Measurements from ENCODE around the gene NUBP2.

Gene NUBP2

DNA sequence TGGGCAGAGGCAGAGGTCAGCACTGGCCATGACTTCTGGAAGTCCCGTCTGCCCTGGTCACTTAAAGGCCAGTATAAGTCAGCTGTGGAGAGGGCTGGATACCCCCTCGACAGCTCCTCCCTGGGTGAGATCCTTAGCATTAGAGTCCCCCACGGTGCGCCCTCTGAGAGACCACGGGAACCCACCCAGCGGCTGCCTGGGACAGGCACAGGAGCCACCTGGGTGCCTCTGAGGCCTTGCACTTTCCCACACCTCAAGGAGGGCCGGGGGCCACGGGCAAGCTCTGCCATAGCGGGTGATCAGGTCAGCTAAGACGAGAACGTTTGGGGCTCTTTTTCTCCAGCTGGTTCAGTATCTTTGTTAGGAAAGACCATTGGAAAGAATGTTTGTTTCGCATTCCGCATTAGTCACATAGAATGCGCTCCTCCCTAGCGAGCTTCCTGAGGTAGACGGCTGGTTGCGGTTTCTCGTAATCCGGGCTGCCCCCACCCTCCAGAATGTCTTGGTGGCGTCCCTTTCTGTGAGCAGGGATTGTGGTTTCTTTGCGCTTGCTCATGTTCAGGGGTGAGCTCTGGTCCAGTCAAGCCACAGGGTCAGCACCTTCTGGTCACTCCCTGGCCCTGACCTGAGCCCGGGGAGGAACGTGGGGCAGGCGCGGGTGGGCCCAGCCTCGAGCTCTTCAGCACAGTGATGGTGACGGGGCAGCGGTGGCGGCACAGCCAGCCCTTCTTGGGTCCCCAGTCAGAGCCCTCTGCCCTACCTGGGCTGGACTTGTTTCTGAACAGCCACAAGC lies 36.7 kb upstream of the NUBP2 start:
- Histone ChIP-seq H3K4me1 (ENCODE audit: insufficient read depth, low read length) (no peaks in the 10 kb centered on the region), H3K9ac (ENCODE audit: low read length) (no peak overlapping the region), H3K27me3 (ENCODE audit: control insufficient read depth in 1 of 2, insufficient read depth in 2 of 2, low read length in 2 of 2) (no peaks in the 10 kb centered on the region), H3K27ac (ENCODE audit: low read depth, low read length) (no peak overlapping the region), H3K36me3 (ENCODE audit: insufficient read depth, low read length) (peaks cover 49% of the 10 kb centered on the region), H3K9me3 (ENCODE audit: low read length) (no peaks in the 10 kb centered on the region), H3K4me3 (ENCODE audit: low read depth in 1 of 2, low read length in 2 of 2) (no peak overlapping the region)

DNA sequence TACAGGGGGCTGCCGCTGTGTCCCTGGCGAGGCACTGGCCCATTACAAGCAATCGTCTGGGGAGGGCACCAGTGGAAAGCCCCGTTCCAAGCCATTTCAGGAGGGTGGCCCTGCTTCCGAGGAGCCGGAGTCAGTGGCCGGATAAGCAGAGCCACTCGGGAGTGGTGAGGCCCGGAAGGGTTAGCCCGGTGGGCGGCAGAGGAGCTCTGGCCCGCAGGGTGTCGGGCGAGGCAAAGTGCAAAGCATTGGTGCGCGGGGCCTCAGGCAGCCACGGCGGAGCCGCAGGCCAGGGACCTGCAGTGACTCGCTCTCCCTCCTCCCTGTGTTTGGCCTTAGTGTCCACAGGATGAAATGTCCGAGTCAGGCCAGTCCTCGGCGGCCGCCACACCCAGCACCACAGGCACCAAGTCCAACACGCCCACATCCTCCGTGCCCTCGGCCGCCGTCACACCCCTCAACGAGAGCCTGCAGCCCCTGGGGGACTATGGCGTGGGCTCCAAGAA lies 36.0 kb upstream of the NUBP2 start:
- H3K27ac ChIP-seq (ENCODE audit: low read depth, low read length) = no peak overlapping the region
- H3K4me3 ChIP-seq (ENCODE audit: low read depth in 1 of 2, low read length in 2 of 2) = no peak overlapping the region
- peaks cover 54% of the 10 kb centered on the region for H3K36me3 ChIP-seq (ENCODE audit: insufficient read depth, low read length)
- no peaks in the 10 kb centered on the region for H3K4me1 ChIP-seq (ENCODE audit: insufficient read depth, low read length)
- no peak overlapping the region for H3K9ac ChIP-seq (ENCODE audit: low read length)
- no peaks in the 10 kb centered on the region for H3K9me3 ChIP-seq (ENCODE audit: low read length)
- H3K27me3 ChIP-seq (ENCODE audit: control insufficient read depth in 1 of 2, insufficient read depth in 2 of 2, low read length in 2 of 2) = no peaks in the 10 kb centered on the region

DNA sequence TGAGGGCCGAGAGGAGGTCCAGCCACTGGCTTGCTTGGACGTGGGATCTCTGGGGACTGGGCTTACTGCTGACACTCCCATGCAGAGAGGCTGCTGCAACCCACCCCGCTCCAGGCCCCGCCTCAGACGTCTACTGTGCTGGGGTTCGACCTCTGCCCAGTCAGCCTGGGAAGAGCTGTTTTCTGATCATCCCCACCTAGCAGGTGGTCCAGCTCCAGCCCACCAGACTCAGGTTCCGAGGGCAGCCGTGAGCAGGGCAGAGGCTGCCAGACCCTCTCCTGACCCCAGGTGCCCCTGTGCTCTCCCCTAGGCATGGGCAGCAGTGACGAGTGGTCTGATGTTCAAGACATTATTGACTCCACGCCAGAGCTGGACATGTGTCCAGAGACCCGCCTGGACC lies 34.8 kb upstream of the NUBP2 start:
- Histone ChIP-seq H3K36me3 (ENCODE audit: insufficient read depth, low read length) (peaks cover 66% of the 10 kb centered on the region), H3K27ac (ENCODE audit: low read depth, low read length) (no peak overlapping the region), H3K9me3 (ENCODE audit: low read length) (no peaks in the 10 kb centered on the region), H3K9ac (ENCODE audit: low read length) (no peak overlapping the region), H3K27me3 (ENCODE audit: control insufficient read depth in 1 of 2, insufficient read depth in 2 of 2, low read length in 2 of 2) (no peaks in the 10 kb centered on the region), H3K4me1 (ENCODE audit: insufficient read depth, low read length) (no peaks in the 10 kb centered on the region), H3K4me3 (ENCODE audit: low read depth in 1 of 2, low read length in 2 of 2) (no peak overlapping the region)

DNA sequence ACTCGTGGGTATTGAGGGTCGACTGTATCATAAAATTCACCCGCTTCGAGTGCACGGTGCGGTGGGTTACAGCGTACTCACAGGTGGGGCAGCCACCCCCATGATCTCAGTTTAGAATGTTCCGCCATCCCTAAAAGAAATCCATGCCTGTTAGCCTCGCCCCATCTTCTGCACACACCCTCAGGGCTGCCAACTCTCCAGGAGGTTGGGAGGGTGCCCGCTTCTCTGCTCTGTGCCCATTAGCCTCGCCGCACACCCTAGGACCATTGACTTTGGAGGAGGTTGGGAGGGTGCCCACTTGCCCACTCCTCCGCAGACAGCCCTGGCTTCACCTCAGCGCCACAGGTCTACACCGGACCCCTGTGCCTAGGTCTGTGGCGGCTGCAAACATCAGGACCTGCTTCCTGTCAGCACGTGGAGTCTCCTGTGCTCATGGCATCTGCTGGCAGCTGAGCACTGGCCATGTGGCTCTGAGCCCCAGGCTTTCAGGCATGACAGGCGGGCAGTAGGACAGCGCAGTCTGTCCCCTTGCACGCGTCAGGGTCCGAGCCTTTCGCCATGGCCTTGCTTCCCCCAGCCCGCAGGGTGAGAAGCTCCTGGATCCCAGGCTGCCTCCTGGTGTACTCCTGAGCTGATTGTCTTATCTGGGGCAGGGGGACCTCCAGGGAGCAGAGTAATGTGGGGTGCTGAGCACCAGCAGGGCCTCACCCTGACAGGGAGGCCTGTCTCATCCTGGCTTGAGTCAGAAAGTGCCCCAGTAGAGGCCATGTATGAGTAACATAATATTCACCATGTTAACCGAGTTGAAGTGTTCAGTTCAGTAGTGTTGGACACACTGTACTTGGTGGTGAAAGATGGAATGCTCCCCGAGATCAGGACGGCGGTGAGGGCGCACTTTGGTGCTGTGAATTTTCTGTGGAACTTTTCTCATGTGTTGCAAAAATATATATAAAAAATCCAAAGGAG lies 33.3 kb upstream of the NUBP2 start:
- no peaks in the 10 kb centered on the region for H3K9me3 ChIP-seq (ENCODE audit: low read length)
- no peak overlapping the region for H3K27ac ChIP-seq (ENCODE audit: low read depth, low read length)
- no peaks in the 10 kb centered on the region for H3K4me1 ChIP-seq (ENCODE audit: insufficient read depth, low read length)
- peaks cover 54% of the 10 kb centered on the region for H3K36me3 ChIP-seq (ENCODE audit: insufficient read depth, low read length)
- no peaks in the 10 kb centered on the region for H3K27me3 ChIP-seq (ENCODE audit: control insufficient read depth in 1 of 2, insufficient read depth in 2 of 2, low read length in 2 of 2)
- H3K4me3 ChIP-seq (ENCODE audit: low read depth in 1 of 2, low read length in 2 of 2) = no peak overlapping the region
- no peak overlapping the region for H3K9ac ChIP-seq (ENCODE audit: low read length)

DNA sequence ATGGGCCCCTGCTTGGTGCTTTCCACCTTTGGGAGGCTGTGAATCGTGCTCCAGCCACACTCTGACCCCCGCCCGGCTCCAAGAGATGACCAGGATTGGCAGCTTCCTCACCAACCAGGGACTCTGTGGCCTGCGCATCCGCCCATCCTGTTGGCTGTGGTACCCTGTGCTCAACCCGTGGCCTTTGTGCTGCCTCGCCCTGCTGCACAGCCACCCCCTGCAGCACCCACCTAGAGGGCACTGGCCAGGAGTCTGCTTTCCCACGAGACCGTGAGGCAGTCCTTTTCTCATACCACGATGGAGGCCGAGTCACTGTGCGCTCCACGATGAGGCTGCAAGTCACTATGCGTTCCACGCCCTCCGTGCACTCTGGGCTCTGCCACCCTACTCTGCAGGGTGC lies 30.8 kb upstream of the NUBP2 start:
- no peak overlapping the region for H3K9ac ChIP-seq (ENCODE audit: low read length)
- peaks cover 54% of the 10 kb centered on the region for H3K36me3 ChIP-seq (ENCODE audit: insufficient read depth, low read length)
- H3K27ac ChIP-seq (ENCODE audit: low read depth, low read length) = no peak overlapping the region
- no peaks in the 10 kb centered on the region for H3K27me3 ChIP-seq (ENCODE audit: control insufficient read depth in 1 of 2, insufficient read depth in 2 of 2, low read length in 2 of 2)
- no peaks in the 10 kb centered on the region for H3K4me1 ChIP-seq (ENCODE audit: insufficient read depth, low read length)
- no peak overlapping the region for H3K4me3 ChIP-seq (ENCODE audit: low read depth in 1 of 2, low read length in 2 of 2)
- no peaks in the 10 kb centered on the region for H3K9me3 ChIP-seq (ENCODE audit: low read length)

DNA sequence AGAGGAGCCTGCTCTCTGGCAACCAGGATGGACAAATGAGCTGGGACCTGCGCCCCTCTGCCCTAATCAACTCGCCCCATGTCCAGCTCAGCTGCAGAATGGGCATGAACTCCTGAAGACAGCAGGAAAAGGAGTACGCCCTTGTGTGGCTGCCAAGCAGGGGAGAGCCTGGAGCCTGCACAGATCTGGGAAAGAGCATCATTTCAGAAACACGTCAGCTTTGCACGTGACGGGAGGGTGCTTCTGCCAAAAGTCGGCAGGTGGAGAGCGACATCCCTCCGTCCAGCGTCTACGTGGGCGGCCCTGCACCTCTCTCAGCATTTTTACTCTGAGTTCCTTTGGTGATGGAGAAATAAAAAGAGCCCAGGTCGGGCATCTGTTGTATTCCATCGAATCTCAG lies 29.9 kb upstream of the NUBP2 start:
- peaks cover 45% of the 10 kb centered on the region for H3K36me3 ChIP-seq (ENCODE audit: insufficient read depth, low read length)

DNA sequence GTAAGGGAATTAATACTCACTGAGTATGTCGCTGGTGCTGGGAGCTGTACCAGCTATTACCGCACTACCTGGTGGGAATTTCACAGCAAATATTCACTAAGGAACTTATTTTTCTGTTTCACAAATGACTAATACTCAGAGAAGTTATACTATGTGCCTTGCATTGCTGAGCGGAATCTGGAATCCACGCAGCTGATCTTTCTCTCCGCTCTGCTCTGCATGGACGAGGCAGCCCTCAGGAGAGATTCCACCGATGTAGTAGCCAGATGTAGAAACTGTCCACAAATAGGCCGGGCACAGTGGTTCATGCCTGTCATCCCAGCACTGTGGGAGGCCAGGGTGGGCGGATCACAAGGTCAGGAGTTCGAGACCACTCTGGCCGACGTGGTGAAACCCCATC lies 28.6 kb upstream of the NUBP2 start:
- no peaks in the 10 kb centered on the region for H3K4me1 ChIP-seq (ENCODE audit: insufficient read depth, low read length)
- H3K27ac ChIP-seq (ENCODE audit: low read depth, low read length) = no peak overlapping the region
- no peaks in the 10 kb centered on the region for H3K9me3 ChIP-seq (ENCODE audit: low read length)
- H3K4me3 ChIP-seq (ENCODE audit: low read depth in 1 of 2, low read length in 2 of 2) = no peak overlapping the region
- H3K27me3 ChIP-seq (ENCODE audit: control insufficient read depth in 1 of 2, insufficient read depth in 2 of 2, low read length in 2 of 2) = no peaks in the 10 kb centered on the region
- peaks cover 31% of the 10 kb centered on the region for H3K36me3 ChIP-seq (ENCODE audit: insufficient read depth, low read length)
- no peak overlapping the region for H3K9ac ChIP-seq (ENCODE audit: low read length)

More for the DNA sequence above, 29.9 kb upstream of the NUBP2 start:
- Histone ChIP-seq H3K27me3 (ENCODE audit: control insufficient read depth in 1 of 2, insufficient read depth in 2 of 2, low read length in 2 of 2) (no peaks in the 10 kb centered on the region), H3K4me1 (ENCODE audit: insufficient read depth, low read length) (no peaks in the 10 kb centered on the region), H3K27ac (ENCODE audit: low read depth, low read length) (no peak overlapping the region), H3K4me3 (ENCODE audit: low read depth in 1 of 2, low read length in 2 of 2) (no peak overlapping the region), H3K9ac (ENCODE audit: low read length) (no peak overlapping the region), H3K9me3 (ENCODE audit: low read length) (no peaks in the 10 kb centered on the region)

DNA sequence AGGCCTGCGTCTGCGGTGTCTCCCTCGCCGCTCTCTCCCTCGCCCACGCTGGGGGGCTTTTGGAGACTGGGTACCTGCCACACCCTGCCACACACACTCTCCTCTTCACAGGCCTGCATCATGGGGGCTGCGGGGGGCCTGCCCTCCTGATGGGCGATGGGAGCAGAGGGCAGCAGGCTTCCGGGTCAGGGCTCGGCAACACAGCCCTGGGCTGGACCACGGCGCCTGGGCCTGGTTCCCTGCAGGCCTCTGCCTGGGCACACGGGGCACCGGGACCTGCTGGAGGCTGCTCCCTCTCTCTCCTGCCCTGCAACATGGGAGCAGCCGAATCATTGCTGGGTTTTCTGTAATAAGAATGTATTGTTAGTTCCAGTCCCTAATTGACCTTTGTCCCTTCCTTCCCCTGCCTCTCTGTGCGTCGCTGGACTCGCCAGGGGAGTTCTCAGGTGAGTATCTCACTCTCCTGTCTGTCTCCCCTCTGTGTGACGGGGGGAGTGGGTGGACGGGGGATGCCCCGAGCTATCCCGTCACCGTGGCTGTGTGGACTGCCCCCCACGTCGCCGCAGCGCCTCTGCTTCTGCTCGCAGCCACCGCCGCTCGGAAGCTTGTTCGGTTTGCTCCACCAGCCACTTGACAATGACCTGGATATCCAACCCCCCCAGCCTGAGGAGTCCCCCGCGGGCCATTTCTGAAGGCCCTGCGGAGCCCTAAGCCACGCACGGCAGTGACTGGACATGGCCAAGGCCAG lies 24.9 kb upstream of the NUBP2 start:
- Histone ChIP-seq H3K9ac (ENCODE audit: low read length) (no peak overlapping the region), H3K4me3 (ENCODE audit: low read depth in 1 of 2, low read length in 2 of 2) (no peak overlapping the region), H3K4me1 (ENCODE audit: insufficient read depth, low read length) (no peaks in the 10 kb centered on the region), H3K27me3 (ENCODE audit: control insufficient read depth in 1 of 2, insufficient read depth in 2 of 2, low read length in 2 of 2) (no peaks in the 10 kb centered on the region), H3K9me3 (ENCODE audit: low read length) (no peaks in the 10 kb centered on the region), H3K36me3 (ENCODE audit: insufficient read depth, low read length) (peaks cover 39% of the 10 kb centered on the region), H3K27ac (ENCODE audit: low read depth, low read length) (no peak overlapping the region)

DNA sequence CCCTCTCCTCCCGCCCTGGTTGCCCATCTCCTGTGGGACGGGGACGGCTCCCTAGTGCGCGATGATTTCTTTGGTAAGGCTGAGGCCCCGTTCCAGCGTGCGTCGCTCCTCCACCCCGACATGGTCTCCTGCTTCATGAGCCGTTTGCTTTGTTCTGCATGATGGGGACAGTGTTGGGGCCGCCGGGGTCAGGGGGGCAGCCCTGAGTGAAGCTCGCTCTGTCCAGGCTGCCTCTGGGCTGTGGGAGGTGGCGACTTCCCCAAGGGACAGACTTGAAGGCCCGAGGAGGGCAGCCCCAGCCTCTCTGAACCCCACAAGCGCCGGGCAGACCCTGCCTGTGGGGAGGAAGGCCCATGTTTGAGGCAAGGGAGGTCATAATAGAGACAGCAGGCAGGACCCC lies 23.8 kb upstream of the NUBP2 start:
- H3K27ac ChIP-seq (ENCODE audit: low read depth, low read length) = no peak overlapping the region
- H3K27me3 ChIP-seq (ENCODE audit: control insufficient read depth in 1 of 2, insufficient read depth in 2 of 2, low read length in 2 of 2) = no peaks in the 10 kb centered on the region
- H3K36me3 ChIP-seq (ENCODE audit: insufficient read depth, low read length) = peaks cover 37% of the 10 kb centered on the region
- no peak overlapping the region for H3K4me3 ChIP-seq (ENCODE audit: low read depth in 1 of 2, low read length in 2 of 2)
- H3K4me1 ChIP-seq (ENCODE audit: insufficient read depth, low read length) = no peaks in the 10 kb centered on the region
- H3K9ac ChIP-seq (ENCODE audit: low read length) = no peak overlapping the region
- H3K9me3 ChIP-seq (ENCODE audit: low read length) = no peaks in the 10 kb centered on the region

DNA sequence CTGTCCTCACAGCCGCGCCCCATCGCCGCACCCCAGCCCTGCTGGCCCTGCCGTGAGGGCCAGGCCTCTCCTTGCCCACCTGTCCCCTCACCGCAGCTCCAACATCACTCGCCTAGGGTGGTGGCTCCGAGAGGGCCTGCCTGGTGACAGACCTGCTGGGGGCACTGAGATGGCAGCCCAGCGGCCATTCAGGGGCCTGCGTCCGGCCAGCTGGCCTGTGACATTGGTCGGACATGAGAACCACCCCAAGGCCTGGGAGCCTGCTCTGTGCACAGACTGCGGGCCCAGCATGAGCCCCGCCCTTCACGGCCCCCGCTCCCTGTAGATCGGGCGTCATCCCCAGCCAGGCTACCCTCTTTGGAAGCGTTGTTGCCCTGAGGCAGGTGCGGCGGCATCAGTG lies 23.2 kb upstream of the NUBP2 start:
- Histone ChIP-seq H3K27ac (ENCODE audit: low read depth, low read length) (no peak overlapping the region), H3K9me3 (ENCODE audit: low read length) (no peaks in the 10 kb centered on the region), H3K36me3 (ENCODE audit: insufficient read depth, low read length) (peaks cover 41% of the 10 kb centered on the region), H3K9ac (ENCODE audit: low read length) (no peak overlapping the region), H3K27me3 (ENCODE audit: control insufficient read depth in 1 of 2, insufficient read depth in 2 of 2, low read length in 2 of 2) (no peaks in the 10 kb centered on the region), H3K4me3 (ENCODE audit: low read depth in 1 of 2, low read length in 2 of 2) (no peak overlapping the region), H3K4me1 (ENCODE audit: insufficient read depth, low read length) (no peaks in the 10 kb centered on the region)

DNA sequence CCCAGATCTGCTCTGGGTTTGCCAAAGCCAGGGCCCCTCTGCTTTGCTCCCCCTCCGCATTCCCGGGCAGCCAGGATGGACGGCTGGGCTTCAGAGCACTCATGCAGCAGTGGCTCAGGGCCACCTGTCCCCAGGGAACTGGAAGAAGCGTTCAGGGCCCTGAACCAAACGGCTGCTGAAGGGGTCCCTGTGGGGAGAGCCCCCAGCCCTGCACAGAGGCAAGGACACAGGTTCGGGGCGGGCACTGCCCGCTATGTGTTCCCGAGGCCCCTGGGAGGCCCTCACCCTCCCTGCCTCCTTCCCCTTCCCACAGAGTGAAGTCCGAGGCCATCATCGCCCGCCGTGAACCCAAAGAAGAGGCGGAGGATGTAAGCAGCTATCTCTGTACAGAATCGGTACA lies 21.8 kb upstream of the NUBP2 start:
- H3K27ac ChIP-seq (ENCODE audit: low read depth, low read length) = no peak overlapping the region
- peaks cover 49% of the 10 kb centered on the region for H3K36me3 ChIP-seq (ENCODE audit: insufficient read depth, low read length)
- H3K27me3 ChIP-seq (ENCODE audit: control insufficient read depth in 1 of 2, insufficient read depth in 2 of 2, low read length in 2 of 2) = no peaks in the 10 kb centered on the region

More for the DNA sequence above, 21.8 kb upstream of the NUBP2 start:
- H3K9me3 ChIP-seq (ENCODE audit: low read length) = no peaks in the 10 kb centered on the region
- H3K4me1 ChIP-seq (ENCODE audit: insufficient read depth, low read length) = no peaks in the 10 kb centered on the region
- no peak overlapping the region for H3K4me3 ChIP-seq (ENCODE audit: low read depth in 1 of 2, low read length in 2 of 2)
- H3K9ac ChIP-seq (ENCODE audit: low read length) = no peak overlapping the region
